ENCODE measurements around the gene CDH1.
"Not testable (repeated sequence)": the region's sequence is repeated elsewhere in the genome, so short reads cannot be mapped to it uniquely, and the experiment has no call there.

Gene CDH1

GRCh38 chr16:68792465-68793324 is 55.6 kb downstream of the CDH1 start:
- no peak for DNase-seq

DNA sequence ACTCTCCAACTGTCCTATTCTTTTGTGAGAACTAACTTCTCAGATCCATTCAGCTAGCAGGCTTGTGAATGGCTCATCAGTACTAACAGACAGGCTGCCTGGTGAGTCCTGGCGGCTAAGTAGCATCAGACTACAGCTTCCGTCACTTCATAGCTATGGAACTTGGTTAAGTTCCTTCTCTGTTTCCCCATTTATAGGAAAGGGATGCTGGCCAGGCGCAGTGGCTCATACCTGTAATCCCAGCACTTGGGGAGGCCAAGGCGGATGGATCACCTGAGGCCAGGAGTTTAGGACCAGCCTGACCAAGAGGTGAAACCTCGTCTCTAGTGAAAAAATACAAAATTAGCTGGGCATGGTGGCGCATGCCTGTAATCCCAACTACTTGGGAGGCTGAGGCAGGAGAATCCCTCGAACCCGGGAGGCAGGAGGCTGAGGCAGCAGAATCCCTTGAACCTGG is 56.3 kb downstream of the CDH1 start:
- no peak for DNase-seq

GRCh38 chr16:68798398-68798797 is 61.3 kb downstream of the CDH1 start:
- DNase-seq, result no peak

GRCh38 chr16:68800257-68800875 is 63.3 kb downstream of the CDH1 start:
- peak; percentile 82 for DNase-seq

DNA sequence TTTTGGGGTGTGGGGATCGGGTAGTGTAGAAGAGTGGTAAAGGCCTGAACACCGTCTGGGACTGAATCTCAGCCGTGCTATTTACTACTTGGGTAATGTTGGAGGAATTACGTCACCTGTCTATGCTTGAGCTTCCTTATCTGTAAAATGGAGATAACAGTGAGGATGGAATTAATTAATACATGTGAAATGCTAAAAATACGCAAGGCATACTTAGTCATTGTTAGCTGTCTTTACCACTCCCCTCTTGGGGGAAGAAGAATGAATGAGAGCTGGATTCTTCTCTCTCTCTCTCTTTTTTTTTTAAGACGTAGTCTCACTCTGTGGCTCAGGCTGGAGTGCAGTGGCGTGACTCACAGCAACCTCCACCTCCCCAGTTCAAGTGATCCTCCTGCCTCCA is 65.1 kb downstream of the CDH1 start:
- DNase-seq, result no peak

GRCh38 chr16:68806422-68806821 is 69.3 kb downstream of the CDH1 start:
- DNase-seq, result no peak

- no peak for DNase-seq
Measured at GRCh38 chr16:68806981-68807380, 69.9 kb downstream of the CDH1 start.

- no peak for DNase-seq
Measured at GRCh38 chr16:68814516-68814915, 77.4 kb downstream of the CDH1 start.

DNA sequence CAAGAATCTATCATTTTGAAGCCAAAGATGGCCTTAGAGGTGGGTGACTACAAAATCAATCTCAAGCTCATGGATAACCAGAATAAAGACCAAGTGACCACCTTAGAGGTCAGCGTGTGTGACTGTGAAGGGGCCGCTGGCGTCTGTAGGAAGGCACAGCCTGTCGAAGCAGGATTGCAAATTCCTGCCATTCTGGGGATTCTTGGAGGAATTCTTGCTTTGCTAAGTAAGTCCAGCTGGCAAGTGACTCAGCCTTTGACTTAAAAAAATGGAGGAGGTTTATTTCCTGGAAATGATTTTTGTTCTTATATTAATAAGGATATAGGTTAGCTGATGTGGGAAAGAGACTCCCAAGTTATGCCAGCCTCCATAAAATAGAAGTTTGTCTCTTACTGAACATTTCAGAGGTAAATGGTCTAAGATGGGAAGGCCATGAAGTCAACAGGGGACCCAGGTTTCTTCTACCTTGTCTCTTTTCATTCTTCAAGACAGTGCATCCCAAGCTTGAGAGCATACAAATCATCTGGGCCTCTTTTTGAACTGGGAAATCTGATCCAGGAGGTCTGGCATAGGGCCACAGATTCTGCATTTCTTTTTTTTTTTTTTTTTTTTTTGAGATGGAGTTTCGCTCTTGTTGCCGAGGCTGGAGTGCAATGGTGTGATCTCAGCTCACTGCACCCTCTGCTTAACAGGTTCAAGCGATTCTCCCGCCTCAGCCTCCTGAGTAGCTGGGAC is 86.5 kb downstream of the CDH1 start:
- peak; percentile 29 for DNase-seq

DNA sequence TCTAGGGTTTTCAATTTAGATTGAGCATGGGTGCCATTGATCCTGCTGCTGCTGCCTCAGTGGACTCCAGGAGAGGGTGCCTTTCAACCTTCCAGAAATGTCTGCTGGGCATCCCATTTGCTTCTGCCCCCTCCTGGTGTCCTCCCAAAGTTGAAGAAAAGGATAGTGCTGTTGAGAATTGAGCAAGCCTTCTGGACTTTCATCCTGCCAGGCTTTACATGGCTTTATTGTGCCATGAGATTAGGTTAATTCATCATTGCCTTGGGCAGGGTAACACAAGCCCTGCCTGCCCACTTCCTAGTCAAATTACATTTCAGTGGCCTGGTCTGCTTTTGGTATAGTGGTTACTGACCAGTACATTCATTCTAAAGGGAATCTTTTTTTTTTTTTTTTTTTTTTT is 88.3 kb downstream of the CDH1 start:
- no peak for DNase-seq

DNA sequence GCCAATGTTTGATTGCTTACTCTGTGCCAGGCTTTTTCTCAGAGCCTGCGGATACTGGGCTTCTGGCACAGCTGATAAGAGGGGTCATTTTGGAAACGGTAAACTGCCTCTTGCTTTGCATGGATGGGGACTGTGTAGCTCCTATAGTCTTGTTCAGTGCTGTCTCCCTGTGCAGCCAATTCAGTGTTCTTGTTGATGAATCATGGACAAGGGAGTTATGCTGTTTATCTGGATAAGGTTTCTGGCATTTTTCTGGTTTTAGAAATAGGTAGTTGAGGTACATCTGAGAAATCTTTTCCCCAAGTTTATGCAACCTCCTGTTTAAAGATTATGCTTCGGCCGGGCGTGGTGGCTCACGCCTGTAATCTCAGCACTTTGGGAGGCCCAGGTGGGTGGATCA is 89.6 kb downstream of the CDH1 start:
- DNase-seq, result no peak

DNA sequence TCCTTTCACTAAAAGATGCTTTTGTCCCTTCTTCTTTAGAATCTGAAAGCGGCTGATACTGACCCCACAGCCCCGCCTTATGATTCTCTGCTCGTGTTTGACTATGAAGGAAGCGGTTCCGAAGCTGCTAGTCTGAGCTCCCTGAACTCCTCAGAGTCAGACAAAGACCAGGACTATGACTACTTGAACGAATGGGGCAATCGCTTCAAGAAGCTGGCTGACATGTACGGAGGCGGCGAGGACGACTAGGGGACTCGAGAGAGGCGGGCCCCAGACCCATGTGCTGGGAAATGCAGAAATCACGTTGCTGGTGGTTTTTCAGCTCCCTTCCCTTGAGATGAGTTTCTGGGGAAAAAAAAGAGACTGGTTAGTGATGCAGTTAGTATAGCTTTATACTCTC is 96.2 kb downstream of the CDH1 start:
- no peak for DNase-seq

- DNase-seq, result no peak
Measured at GRCh38 chr16:68834550-68834949, 97.5 kb downstream of the CDH1 start.

DNA sequence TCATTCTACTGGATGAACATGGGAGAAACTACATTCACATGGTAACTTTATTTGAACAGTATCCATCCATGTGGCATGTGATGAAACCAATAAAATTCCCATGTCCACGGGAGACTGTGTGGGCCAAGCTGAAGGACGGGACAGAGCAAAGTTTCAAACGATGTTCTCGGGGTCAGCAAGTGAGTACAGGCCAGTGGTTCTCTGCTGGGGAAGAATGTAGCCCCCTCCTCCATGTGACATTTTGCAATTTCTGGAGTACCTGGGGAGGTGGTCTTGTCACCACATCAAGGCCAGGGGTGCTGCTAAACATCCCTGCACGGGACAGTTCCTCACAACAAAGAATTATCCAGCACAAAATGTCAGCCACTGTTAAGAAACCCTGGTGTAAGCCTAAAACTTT is 98.9 kb downstream of the CDH1 start:
- no peak for DNase-seq

DNA sequence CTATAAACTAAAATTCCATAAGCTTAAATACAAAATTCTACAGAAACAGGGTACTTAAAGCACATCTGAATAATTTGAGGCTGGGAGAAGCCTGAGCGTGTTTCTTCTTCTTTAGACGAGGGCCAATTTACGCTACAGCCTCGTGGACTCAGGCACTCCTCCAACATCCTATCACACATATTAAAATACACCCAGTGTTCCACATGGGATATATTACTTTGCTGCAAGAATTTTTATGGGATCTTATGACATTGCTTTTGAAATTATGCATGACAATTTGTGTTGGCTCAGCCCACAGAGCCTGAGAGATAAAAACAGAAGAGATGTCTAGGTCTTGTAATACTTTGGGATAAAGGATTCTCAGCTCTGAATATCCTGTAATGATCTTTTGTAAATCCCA is 102.7 kb downstream of the CDH1 start:
- no peak for DNase-seq

- DNase-seq, result not testable (repeated sequence)
Measured at GRCh38 chr16:68842964-68843481, 105.9 kb downstream of the CDH1 start.

- DNase-seq, result peak; percentile 89
Measured at GRCh38 chr16:68843482-68844210, 106.6 kb downstream of the CDH1 start, which contains the start of gene TANGO6. TSS of gene TANGO6 (plus strand) at chr16:68843531. CDS start at chr16:68843618, 87 bp downstream.

DNA sequence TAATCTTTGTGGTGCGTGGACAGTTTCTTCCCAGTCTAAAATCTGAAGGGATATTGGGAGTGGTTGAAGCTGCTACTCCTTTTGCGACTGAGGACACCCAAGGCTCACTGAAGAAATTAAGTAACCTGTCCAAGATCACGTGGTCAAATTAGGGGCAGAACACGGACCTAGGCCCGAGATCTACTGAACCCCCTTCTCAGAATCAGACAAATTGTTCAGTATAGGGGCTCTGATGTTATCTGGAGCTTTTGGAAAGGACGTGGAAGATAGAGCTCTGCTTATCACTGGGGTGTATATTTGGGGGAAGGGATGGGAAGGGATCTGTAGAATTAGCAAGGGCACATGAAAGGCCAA is 107.1 kb downstream of the CDH1 start:
- DNase-seq, result no peak

DNA sequence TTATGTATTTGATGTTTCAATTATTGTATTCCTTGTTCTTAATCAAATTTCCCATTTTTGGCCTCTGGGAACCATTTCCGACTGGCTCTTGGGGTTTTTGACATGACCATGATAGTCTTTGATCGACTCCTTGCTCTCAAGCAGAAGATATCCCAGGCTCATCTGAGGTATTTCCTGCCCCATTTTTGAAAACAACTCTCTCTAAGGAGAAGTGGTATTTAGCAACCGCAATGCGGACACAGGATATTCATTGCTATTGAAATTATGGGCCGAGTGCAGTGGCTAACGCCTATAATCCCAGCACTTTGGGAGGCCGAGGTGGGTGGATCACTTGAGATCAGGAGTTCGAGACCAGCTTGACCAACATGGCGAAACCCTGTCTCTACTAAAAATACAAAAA is 111.7 kb downstream of the CDH1 start:
- DNase-seq, result no peak

DNA sequence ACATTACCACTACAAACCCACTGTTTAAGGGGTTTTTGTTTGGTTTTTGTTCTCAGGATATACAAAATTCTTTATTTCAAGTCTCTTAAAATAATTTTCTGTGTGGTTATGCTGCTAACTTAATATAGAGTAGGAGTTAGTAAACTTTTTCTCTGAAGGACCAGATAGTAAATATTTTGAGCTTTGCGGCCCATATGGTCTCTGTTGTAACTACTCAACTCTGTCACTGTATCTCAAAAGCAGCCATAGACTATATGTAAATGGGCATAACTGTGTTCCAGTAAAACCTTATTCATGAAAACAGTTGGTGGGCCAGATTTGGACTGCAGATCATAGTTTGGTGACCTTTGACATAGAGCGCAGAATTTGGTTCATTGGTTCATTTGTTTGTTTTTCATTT is 113.4 kb downstream of the CDH1 start:
- no peak for DNase-seq

GRCh38 chr16:68851601-68852000 is 114.5 kb downstream of the CDH1 start:
- DNase-seq, result no peak

- no peak for DNase-seq
Measured at GRCh38 chr16:68857479-68857878, 120.4 kb downstream of the CDH1 start.

DNA sequence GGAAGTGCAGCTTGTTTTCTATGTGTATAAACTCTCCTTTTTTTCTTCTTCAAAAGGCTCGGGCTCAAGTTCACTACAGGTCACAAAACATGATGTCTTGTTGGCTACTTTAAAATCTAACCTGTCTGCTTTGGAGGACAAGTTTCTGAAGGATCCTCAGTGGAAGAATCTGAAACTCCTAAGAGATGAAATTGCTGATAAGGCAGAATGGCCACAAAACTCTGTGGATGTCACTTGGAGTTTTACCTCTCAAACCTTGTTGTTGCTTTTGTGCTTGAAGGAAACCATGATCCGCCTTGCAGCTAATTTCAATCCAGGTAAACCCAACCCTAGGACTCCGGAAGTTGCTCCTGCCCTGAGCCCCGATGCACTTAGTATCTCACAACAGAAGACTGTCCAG is 122.7 kb downstream of the CDH1 start:
- DNase-seq, result no peak
